IPS-20b (cell line): ENCODE results near the gene COQ2.
"Not testable (repeated sequence)": the region's sequence is repeated elsewhere in the genome, so short reads cannot be mapped to it uniquely, and the experiment has no call there.

ENCODE experiments used
- H3K27ac ChIP-seq: one replicate; pipeline ENCODE4 v1.5.1; 2013; ENCODE audit warnings: low read length
- H3K27me3 ChIP-seq: 2 replicates; pipeline ENCODE4 v1.6.1; 2013; ENCODE audit warnings: mild to moderate bottlenecking, low read length, inconsistent platforms; ENCODE audit not compliant: insufficient read depth
- H3K36me3 ChIP-seq: 2 replicates; pipeline ENCODE4 v1.6.1; 2013; ENCODE audit warnings: low read depth, mild to moderate bottlenecking, inconsistent platforms, low read length, moderate library complexity; ENCODE audit not compliant: insufficient read depth
- H3K4me1 ChIP-seq: 2 replicates; pipeline ENCODE4 v1.6.1; 2013; ENCODE audit warnings: mild to moderate bottlenecking, control low read depth, inconsistent platforms, low read length, moderate library complexity; ENCODE audit not compliant: insufficient read depth
- H3K4me3 ChIP-seq: 2 replicates; pipeline ENCODE4 v1.5.1; 2013; ENCODE audit warnings: mild to moderate bottlenecking, low read length, inconsistent platforms
- H3K9ac ChIP-seq: 2 replicates; pipeline ENCODE4 v1.6.1; 2013; ENCODE audit warnings: low read depth, mild to moderate bottlenecking, inconsistent platforms, low read length, moderate library complexity
- H3K9me3 ChIP-seq: 2 replicates; pipeline ENCODE4 v1.6.1; 2013; ENCODE audit warnings: mild to moderate bottlenecking, low read depth, low read length, inconsistent platforms; ENCODE audit not compliant: insufficient read depth

Gene COQ2

DNA sequence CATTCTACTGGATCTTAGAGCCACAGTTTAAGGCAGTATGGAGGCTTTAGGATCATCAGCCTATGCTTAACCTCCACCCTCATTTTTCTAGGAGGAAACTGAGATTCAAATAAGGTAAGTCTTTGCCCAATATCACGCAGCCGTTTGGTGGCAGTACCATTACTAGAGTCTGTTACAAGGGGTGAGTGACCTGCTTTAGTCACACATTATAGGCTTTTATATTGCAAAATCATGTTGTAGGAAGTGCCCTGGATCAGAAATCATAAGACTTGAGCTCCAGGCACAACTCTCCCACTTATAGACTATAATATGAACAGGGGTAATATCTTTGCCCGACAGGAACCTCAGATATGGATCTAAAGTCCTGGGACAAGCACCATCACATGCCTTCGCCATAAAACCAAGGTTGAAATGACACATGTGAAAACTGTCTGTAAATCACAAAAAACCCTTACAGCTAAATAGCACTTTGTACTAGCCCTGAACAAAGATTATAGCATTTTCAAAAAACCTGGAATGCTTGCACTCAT is 30.8 kb upstream of the COQ2 start:
- Histone ChIP-seq H3K9ac (no peak overlapping the region), H3K4me3 (no peak overlapping the region), H3K4me1 (no peaks in the 10 kb centered on the region), H3K27ac (no peak overlapping the region), H3K9me3 (no peaks in the 10 kb centered on the region), H3K27me3 (no peaks in the 10 kb centered on the region), H3K36me3 (no peaks in the 10 kb centered on the region)

DNA sequence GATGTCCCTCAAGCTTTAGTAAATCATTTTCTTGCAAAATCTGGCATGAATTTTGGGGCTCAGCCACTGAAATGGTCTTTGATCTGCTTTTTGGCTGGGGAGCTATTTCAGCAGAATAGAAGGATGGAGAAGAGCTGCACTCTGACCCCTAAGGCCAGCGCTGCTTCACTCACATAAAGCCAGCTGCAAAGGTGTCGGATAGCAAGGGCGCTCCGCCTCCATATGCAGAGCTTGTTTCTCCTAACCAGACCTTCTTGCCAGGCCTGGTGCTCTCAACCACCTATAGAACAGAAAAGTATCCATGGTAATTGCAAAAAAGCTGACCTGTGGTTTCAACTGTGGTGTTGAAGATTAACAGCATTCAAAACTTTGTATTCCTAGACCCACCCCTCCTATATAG is 24.1 kb upstream of the COQ2 start:
- Histone ChIP-seq H3K36me3 (no peaks in the 10 kb centered on the region), H3K9ac (no peak overlapping the region), H3K27me3 (no peaks in the 10 kb centered on the region), H3K4me3 (no peak overlapping the region), H3K27ac (no peak overlapping the region), H3K4me1 (peaks cover 6% of the 10 kb centered on the region; the same call in 1 of the 2 replicates), H3K9me3 (no peaks in the 10 kb centered on the region)

GRCh38 chr4:83307920-83308319 is 23.3 kb upstream of the COQ2 start:
- Histone ChIP-seq H3K27ac (no peak overlapping the region), H3K9me3 (no peaks in the 10 kb centered on the region), H3K4me3 (no peak overlapping the region), H3K36me3 (no peaks in the 10 kb centered on the region), H3K4me1 (peaks cover 6% of the 10 kb centered on the region; the same call in 1 of the 2 replicates), H3K9ac (no peak overlapping the region), H3K27me3 (no peaks in the 10 kb centered on the region)

DNA sequence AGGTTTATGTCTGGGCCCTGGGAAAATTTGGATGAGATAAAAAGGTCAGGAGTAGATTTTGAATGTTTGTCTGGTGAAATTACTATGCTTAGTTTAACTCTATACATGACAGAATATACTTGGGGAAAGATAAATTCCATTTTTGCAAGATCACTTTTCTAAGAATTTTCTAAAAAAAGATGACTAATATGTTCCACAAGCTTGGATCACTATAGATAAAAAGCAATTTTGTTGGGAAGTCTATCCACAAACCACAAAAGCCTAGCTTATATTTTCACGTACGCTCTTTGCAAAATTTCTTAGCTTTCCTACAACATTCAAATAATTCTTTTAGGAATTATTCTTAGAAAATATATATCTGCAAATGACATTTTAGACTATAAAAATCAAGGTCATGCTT is 20.6 kb upstream of the COQ2 start:
- Histone ChIP-seq H3K36me3 (no peaks in the 10 kb centered on the region), H3K9ac (no peak overlapping the region), H3K27ac (no peak overlapping the region), H3K9me3 (no peaks in the 10 kb centered on the region), H3K4me3 (no peak overlapping the region), H3K27me3 (no peaks in the 10 kb centered on the region), H3K4me1 (peaks cover 6% of the 10 kb centered on the region; the same call in 1 of the 2 replicates)

DNA sequence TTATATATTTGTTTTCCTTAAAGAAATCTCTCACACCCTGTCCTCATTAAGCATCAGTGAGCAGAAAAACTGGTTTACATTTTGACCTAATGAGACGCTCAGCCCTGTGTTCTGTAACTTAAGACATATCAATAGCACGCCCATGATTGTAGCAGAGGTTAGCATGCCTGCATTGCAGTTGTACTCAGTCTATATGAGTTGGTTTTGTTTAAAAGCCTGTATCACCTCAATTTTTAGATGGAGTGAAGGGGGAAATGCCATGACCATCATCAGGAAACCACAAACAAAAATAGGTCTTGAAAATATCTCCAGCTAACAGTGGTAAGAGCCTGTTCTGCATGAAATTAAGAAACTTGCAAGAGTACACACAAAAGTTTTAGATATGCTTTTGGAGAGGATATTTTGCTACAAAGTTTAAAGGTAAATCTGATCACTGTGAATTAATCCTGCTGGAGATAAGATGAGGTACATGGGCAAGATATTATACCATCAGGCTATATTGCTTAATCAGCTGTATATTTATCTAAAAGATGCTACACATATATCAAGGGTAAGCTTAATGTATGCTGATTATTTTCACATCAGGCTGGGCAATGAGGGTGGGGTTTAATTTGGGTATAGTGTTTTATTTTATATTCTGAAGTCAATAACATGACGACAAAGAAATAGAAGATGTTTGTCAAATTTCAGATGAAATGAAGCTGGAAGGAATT is 13.1 kb upstream of the COQ2 start:
- Histone ChIP-seq H3K27me3 (no peaks in the 10 kb centered on the region), H3K4me1 (no peaks in the 10 kb centered on the region), H3K4me3 (no peak overlapping the region), H3K27ac (no peak overlapping the region), H3K9me3 (no peaks in the 10 kb centered on the region), H3K36me3 (no peaks in the 10 kb centered on the region), H3K9ac (no peak overlapping the region)

DNA sequence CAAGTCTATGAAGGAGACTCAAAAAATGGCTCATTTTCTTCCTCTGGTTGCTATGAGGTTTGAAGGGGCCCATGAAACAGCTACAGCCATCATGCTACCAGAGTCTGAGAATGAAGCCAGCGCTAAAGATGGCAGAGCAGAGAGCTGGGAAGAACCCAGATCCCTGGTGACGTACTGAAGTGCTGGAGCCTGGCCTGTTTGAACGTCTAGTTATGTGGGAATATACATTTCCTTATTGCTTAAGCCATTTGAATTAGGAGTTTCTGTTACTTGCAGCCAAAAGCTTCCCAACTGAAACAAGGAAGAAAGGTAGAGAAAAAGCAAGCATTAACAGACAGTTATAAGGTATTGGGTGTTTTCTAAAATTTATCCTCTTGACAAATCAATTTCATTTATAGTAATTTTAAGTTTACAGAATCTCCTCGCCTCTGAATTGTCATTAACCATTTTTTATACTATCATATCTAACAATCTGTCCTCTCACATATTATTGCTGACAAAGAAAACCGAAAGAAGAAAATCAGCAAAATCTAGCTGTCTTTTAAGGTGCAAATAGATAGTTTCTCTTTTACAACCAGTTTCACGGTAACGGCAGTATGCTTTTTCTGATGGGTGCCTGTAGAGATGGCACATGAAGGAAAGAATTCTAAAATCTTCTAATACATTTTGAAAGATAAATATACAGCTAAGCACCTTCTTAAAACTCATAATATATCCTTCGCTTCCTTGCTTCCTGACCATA is 8.9 kb upstream of the COQ2 start:
- Histone ChIP-seq H3K27ac (no peak overlapping the region), H3K9ac (no peak overlapping the region), H3K36me3 (no peaks in the 10 kb centered on the region), H3K4me1 (no peaks in the 10 kb centered on the region), H3K27me3 (no peaks in the 10 kb centered on the region), H3K9me3 (no peaks in the 10 kb centered on the region), H3K4me3 (no peak overlapping the region)

DNA sequence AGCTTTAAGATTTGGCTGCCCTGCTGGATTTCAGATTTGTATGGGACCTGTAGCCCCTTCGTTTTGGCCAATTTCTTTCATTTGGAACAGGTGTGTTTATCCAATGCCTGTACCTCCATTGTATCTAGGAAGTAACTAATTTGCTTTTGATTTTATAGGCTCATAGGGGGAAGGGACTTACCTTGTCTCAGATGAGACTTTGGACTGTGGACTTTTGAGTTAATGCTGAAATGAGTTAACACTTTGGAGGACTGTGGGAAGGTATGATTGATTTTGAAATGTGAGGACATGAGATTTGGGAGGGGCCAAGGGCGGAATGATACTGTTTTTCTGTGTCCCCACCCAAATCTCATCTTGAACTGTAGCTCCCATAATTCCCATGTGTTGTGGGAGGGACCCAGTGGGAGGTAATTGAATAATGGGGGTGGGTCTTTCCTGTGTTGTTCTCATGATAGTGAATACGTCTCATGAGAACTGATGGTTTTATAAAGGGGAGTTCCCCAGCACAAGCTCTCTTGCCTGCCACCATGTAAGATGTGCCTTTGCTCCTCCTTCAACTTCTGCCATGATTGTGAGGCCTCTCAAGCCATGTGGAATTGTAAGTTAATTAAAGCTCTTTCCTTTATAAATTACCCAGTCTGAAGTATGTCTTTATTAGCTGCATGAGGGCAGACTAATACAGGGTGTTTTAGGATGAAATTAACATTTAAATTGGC is 5.6 kb upstream of the COQ2 start:
- H3K9ac ChIP-seq, result not testable (repeated sequence)

GRCh38 chr4:83288381-83288780 is 3.8 kb upstream of the COQ2 start:
- not testable (repeated sequence) for H3K27ac ChIP-seq, H3K36me3 ChIP-seq, H3K4me1 ChIP-seq, H3K27me3 ChIP-seq, H3K9me3 ChIP-seq, H3K9ac ChIP-seq, H3K4me3 ChIP-seq

More for the DNA sequence above, 5.6 kb upstream of the COQ2 start:
- not testable (repeated sequence) for H3K4me3 ChIP-seq, H3K4me1 ChIP-seq, H3K27me3 ChIP-seq, H3K9me3 ChIP-seq, H3K36me3 ChIP-seq, H3K27ac ChIP-seq

- H3K9me3 ChIP-seq, result no peaks in the 10 kb centered on the region
- no peaks in the 10 kb centered on the region for H3K36me3 ChIP-seq
- H3K4me1 ChIP-seq, result peaks cover 5% of the 10 kb centered on the region; the same call in 1 of the 2 replicates
- H3K9ac ChIP-seq, result peak overlapping the region; percentile 83; the same call in 1 of the 2 replicates
- peak overlapping the region; percentile 81 for H3K27ac ChIP-seq
- peak overlapping the region; percentile 93 for H3K4me3 ChIP-seq
- H3K27me3 ChIP-seq, result peaks cover 16% of the 10 kb centered on the region
Observed at GRCh38 chr4:83285055-83285407, 433 bp upstream of the COQ2 start.

- no peak overlapping the region for H3K9ac ChIP-seq
- H3K4me3 ChIP-seq, result peak overlapping the region; percentile 93
Observed at GRCh38 chr4:83283181-83283580, 1.4 kb downstream of the COQ2 start.

GRCh38 chr4:83282049-83282535 is 2.5 kb downstream of the COQ2 start:
- Histone ChIP-seq H3K4me1 (peaks cover 5% of the 10 kb centered on the region; the same call in 1 of the 2 replicates), H3K27ac (no peak overlapping the region), H3K9ac (no peak overlapping the region), H3K4me3 (no peak overlapping the region), H3K36me3 (peaks cover 14% of the 10 kb centered on the region), H3K27me3 (peaks cover 16% of the 10 kb centered on the region), H3K9me3 (no peaks in the 10 kb centered on the region)

More at GRCh38 chr4:83283181-83283580, 1.4 kb downstream of the COQ2 start:
- Histone ChIP-seq H3K27me3 (peaks cover 16% of the 10 kb centered on the region), H3K4me1 (peaks cover 5% of the 10 kb centered on the region; the same call in 1 of the 2 replicates), H3K9me3 (no peaks in the 10 kb centered on the region), H3K27ac (no peak overlapping the region), H3K36me3 (peaks cover 9% of the 10 kb centered on the region; the same call in 1 of the 2 replicates)
